NOMO-1 treated with dmso at 0.1 percent for 144 hours (cell line): Measurements from ENCODE around the gene TPRG1L.

Source experiments
- DNase-seq: peaks from one replicate; lab custom pipeline; 2025; ENCODE audit not compliant: unreplicated experiment; lab: John Stamatoyannopoulos, UW

TPRG1L gene

DNA sequence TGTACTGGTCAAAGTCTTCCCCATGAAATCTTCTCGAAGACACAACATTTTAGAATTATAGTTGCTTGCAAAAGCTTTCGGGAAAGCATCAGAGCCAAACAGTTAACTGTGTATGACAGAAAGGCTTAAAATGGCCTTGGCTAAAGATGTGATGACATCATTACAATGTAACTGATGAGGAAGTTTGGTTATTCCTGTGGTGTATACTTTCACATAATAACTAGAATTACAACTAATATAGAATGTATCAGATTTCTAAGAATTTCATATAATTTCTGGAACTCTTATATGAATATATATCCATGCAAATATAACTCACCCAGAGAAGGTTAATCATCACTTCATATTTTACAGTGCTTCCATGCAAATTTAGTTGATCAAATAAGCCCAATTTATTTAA is 35.9 kb downstream of the TPRG1L start:
- DNase-seq: no peak

DNA sequence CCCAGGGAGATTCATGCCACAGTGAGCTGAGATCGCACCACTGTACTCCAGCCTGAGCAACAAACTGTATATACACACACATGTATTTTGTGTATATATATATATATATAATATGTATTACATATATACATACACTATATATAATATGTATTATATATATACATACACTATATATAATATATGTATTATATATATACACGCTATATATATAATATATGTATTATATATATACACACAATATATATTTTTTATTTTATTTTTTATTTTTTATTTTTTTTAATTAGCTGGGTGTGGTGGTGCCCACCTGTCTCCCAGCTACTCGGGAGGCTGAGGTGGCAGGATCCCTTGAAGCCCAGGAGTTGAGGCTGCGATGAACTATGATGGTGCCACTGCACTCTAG is 36.8 kb downstream of the TPRG1L start:
- no peak for DNase-seq

DNA sequence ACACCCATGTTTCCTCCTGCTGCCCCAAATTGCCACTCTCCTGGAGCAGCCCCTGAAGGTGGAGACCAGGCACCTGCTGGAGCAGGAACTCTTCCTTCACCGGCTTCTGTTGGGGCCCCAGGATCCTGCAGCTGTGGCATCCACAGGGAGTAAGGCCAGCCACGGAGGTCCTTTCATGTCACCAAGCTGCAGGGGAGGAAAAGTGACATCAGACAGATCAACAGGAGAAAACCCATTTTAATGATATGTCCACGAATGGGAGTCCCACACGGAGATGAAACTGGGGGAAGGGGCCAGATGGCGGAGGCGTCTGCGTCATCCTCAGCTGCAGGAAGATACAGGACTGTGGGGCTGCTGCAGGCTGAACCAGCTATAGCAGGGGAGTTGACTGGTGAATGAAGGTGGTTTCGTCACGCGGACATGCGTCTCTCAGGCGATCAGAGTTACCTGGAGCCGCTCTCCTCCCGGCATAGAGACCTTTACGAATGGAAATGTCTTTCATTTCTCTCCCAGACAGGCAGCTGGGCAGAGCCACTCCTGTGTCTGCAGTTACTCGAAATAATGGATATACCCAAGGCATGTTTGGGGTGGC is 37.4 kb downstream of the TPRG1L start:
- DNase-seq: no peak

GRCh38 chr1:3663999-3664699 is 39.3 kb downstream of the TPRG1L start:
- DNase-seq: no peak

- no peak for DNase-seq
These were observed 40.0 kb downstream of the TPRG1L start for GRCh38 chr1:3664700-3665375.

DNA sequence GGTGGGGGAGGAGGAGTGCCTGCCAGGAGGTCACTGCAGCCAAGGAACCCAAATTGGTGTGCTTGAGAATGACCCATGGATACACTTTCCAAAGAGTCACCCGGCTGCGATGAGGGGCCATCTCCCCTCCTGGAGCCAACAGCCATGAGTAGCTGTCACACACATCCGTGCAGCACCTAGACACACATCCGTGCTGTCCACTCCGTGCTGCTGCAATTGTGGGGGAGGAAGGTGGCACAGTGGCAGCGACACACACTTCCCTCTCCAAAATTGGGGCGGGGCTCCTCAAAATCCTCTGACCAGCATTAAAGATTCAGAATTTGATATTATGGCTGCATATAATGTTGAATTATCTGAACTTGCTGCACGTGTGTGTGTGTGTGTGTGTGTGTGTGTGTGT is 43.3 kb downstream of the TPRG1L start:
- DNase-seq: no peak

DNA sequence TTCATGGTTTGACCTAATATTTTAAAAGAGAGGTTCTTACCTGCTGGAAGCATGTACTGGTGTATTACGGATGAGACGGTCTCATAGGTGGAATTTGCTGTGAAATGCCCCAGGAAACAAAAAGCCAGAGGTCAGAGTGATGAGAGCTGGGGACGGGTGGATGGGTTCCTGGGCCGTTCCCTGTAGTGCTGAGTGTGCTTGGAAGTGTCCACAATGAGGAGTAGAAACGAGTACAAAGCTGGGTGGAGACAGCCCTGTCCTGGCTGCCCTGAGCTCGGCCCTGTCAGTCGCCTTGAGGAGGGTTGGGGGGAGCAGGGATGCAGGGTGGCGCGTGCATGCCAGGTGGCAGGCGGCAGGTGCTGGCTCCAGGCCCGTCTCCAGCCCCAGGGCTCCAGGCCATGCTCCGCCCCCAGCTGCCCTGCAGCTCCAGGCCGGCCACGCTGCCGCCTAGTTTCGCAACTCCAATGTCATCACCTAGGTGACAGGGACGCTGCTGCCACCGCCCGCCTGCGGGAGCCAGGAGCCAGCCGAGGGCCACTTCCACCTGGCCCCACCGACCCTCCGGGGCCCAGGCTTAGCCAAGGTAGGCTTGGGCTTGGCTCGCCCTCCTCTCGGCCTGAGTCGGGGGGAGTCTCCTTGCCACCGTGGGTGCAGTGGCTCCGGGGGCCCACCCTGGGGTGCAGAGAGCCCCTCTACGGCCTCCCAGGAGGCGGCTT is 43.9 kb downstream of the TPRG1L start:
- peak; percentile 79 for DNase-seq

GRCh38 chr1:3669421-3669821 is 44.6 kb downstream of the TPRG1L start:
- no peak for DNase-seq

DNA sequence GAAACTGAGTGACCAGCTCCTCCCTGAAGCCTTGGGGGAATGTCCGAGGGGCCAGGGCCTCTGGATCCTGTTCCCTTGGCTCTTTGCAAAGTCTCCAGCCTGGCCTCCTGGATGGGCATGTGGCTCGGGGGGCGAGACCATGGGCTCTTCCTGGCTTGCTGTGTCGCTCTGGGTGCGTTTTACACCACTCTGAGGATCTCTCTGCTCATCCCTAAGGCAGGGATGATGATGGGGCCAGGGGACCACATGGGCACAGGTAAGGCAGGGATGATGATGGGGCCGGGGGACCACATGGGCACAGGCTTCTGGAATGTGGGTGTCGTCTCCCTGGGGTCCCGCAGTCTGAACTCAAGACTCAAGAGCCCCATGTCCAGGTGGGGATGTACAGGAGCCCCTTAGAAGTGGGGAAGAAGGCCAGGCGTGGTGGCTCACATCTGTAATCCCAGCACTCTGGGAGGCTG is 45.2 kb downstream of the TPRG1L start:
- DNase-seq: no peak

DNA sequence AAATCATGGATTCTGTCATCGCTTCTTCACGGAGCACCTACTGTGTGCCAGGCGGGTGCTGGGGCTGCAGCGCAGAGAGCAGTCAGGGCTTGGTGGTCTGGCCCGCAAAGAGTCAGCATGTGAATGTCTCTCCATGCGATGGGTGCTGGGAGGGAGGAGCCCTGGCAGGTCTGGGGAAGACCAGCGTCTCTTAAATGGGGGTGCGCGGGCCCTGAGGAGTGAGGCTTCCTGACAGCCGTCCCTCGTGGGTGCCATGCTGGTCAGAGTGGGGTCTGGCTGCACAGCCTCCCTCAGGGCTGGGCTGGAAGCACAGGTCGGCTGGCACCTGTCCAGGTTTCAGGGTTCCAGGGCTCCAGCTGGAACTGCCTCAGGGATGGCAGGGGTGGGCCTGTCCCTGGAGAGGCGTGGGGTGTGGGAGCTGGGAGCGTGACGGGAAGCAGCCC is 46.0 kb downstream of the TPRG1L start:
- DNase-seq: no peak

DNA sequence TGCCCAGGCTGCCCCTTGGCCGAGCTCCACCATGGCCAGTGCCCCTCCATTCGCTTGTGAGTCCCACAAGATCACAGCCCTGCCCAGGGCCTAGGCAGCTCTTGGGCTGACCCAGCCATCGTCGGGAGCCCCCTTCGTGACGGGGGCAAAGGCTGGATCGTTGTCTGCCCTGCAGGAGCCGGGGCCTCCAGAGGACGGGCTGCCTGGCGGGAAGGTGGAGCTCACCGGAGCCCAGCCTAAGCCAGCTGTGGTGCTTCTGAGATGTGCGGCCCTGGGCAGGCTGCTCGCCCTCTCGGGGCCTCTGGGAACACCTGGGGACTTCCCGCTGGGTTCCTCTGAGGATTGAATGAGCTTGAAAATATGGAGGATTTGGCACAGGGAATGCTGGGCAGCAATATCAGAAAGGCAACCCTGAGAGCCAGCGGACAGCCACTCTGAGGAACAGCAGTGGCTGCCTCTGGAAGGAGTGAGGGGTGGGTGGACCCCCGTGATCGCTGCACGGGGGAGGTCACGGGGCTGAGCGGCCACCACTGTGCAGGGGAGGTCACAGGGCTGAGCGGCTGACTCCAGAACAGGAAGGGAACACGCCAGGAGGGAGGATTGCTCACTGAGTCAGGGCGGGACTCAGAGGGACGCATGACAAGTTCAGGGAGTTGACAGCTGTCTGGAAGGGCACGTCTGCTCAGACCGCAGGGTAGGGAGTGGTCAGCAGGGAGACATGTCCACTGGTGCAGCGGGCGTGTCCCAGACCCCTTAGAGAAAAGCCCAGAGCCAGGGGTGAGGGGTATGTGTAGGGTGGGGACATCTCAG is 46.8 kb downstream of the TPRG1L start:
- no peak for DNase-seq

DNA sequence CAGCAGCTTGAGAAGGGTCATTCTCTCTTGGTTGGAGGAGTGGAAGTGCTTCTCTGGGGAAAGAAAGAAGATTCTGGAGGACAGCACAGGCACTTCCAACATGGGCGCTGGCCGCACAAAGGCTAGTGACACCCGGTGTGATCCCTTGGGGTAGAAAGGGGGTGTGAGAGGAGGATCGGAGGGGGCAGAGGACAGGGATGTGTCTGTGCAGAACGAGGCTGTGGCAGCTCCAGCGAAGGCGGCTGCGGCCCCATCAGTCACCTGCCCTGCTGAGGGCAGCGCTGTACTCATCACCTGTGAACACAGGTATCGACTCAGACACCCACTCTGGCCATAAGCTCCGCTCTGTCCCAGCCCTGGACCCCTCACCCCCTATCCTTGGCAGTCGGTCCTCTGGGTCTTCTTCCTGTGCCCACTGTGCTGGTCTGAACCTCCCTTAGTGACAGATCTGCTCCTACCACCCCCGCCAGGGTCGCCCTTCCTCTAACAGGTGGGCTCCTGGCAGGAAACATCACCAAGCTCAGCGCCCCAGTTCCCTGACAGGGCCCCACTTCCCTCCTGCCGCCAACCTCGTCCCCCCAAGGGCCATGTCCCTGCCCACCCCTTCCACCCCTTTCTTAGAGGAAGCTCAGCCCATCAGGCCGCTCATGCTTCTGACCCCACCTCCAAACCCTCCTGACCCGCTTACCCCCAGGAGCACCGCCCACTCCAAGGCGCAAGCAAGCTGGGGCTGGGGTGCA is 47.6 kb downstream of the TPRG1L start:
- DNase-seq: no peak

- DNase-seq: no peak
These were observed 48.2 kb downstream of the TPRG1L start for GRCh38 chr1:3672971-3673361.

- DNase-seq: no peak
These were observed 48.7 kb downstream of the TPRG1L start for GRCh38 chr1:3673381-3674099.

- DNase-seq: no peak
These were observed 49.6 kb downstream of the TPRG1L start for GRCh38 chr1:3674100-3675094.

- DNase-seq: no peak
These were observed 50.6 kb downstream of the TPRG1L start for GRCh38 chr1:3675436-3675835.

- DNase-seq: peak; percentile 34
These were observed 52.0 kb downstream of the TPRG1L start for GRCh38 chr1:3676581-3677470.
